ENCODE results near the gene CFAP92.

GRCh38 chr3:128973988-128974564 lies 19.8 kb downstream of the CFAP92 start:
- no peak for TF ChIP-seq CTCF (IDR thresholded peaks at IDR 0.05)
- TF ChIP-seq POLR2A (IDR thresholded peaks at IDR 0.05) = no peak

Measured in Peyer's patch (tissue), 4 donors.